Measurements from ENCODE around the gene DCAF15. TPM values are rescaled to one million over a fixed set of nuclear protein-coding genes. Genes with fewer than 3 reads are reported as not detected.

Gene DCAF15
- total RNA-seq, 1 experiment from 2014 or later, result 35.5 TPM

DNA sequence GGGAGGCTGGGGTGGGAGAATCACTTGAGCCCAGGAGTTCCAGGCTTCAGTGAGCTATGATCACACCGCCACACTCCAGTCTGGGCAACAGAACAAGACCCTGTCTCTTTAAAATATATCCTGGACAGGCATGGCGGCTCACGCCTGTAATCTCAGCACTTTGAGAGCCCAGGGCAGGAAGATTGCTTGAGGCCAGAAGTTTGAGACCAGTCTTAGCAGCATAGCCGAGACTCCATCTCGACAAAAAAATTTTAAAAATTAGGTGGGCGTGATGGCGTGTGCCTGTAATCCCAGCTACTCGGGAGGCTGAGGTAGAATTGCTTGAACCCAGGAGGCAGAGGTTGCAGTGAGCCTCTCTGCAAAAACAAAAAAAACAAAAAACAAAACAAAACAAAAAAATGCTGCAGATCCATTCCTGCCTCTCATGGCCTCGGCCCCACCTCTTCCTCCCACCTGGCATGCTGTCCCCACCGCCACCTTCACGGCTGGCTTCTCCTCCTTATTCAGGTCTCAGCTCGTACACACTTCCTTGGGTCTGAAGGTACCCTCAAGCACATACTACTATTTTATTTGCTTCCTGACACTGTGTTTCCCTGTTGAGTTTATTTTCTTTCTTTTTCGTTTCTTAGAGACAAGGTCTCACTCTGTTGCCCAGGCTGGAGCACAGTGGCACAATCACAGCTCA lies 48.5 kb downstream of the DCAF15 start:
- Mint-ChIP-seq H3K27me3 (ENCODE audit: unreplicated experiment) (no peaks in the 10 kb centered on the region), H3K4me3 (ENCODE audit: low read depth, unreplicated experiment) (no peak overlapping the region), H3K4me1 (ENCODE audit: low read depth, unreplicated experiment) (no peaks in the 10 kb centered on the region), H3K27ac (ENCODE audit: unreplicated experiment) (no peak overlapping the region), H3K36me3 (ENCODE audit: insufficient read depth, unreplicated experiment) (peaks cover 13% of the 10 kb centered on the region), H3K9me3 (ENCODE audit: low read depth, unreplicated experiment) (no peaks in the 10 kb centered on the region)
- TF ChIP-seq, protein P1, sequence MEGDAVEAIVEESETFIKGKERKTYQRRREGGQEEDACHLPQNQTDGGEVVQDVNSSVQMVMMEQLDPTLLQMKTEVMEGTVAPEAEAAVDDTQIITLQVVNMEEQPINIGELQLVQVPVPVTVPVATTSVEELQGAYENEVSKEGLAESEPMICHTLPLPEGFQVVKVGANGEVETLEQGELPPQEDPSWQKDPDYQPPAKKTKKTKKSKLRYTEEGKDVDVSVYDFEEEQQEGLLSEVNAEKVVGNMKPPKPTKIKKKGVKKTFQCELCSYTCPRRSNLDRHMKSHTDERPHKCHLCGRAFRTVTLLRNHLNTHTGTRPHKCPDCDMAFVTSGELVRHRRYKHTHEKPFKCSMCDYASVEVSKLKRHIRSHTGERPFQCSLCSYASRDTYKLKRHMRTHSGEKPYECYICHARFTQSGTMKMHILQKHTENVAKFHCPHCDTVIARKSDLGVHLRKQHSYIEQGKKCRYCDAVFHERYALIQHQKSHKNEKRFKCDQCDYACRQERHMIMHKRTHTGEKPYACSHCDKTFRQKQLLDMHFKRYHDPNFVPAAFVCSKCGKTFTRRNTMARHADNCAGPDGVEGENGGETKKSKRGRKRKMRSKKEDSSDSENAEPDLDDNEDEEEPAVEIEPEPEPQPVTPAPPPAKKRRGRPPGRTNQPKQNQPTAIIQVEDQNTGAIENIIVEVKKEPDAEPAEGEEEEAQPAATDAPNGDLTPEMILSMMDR (IDR thresholded peaks at IDR 0.05; ENCODE audit: unreplicated experiment), result no peak
- CTCF ChIA-PET, result no interaction called here
- intact Hi-C loops (cut with micrococcal nuclease; ENCODE audit: unreplicated experiment), result no loop called here
- no TSS peak for BruUV-seq (replicated peaks)
- DNase-seq, result no peak

DNA sequence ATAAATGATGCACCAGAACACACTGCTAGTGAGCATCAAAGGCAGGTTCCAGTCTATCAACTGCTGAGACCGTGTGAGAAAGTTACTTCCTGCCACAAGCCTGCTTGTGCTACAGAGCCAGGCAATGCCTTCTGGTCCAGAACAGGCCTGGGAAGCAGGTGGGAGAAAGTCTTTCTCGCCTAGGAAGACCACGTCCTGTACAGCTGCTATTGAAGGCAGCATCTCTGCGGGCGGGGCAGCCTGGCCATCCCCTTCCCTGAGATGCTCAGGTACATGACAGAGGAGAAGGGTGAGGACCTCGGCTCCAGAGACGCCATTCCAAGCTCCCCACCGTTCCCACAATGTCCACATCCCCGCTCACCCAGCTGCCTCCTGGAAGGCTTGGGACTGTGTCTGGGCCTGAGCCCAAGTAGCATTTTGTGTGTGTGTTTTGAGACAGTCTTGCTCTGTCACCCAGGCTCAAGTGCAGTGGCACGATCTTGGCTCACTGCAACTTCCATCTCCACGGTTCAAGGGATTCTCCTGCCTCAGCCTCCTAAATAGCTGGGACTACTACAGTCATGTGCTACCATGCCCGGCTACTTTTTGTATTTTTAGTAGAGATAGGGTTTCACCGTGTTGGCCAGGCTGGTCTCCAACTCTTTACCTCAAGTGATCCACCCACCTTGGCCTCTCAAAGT lies 50.4 kb downstream of the DCAF15 start:
- no TSS peak for BruUV-seq (replicated peaks)
- no peaks in the 10 kb centered on the region for H3K4me1 Mint-ChIP-seq (ENCODE audit: low read depth, unreplicated experiment)

DNA sequence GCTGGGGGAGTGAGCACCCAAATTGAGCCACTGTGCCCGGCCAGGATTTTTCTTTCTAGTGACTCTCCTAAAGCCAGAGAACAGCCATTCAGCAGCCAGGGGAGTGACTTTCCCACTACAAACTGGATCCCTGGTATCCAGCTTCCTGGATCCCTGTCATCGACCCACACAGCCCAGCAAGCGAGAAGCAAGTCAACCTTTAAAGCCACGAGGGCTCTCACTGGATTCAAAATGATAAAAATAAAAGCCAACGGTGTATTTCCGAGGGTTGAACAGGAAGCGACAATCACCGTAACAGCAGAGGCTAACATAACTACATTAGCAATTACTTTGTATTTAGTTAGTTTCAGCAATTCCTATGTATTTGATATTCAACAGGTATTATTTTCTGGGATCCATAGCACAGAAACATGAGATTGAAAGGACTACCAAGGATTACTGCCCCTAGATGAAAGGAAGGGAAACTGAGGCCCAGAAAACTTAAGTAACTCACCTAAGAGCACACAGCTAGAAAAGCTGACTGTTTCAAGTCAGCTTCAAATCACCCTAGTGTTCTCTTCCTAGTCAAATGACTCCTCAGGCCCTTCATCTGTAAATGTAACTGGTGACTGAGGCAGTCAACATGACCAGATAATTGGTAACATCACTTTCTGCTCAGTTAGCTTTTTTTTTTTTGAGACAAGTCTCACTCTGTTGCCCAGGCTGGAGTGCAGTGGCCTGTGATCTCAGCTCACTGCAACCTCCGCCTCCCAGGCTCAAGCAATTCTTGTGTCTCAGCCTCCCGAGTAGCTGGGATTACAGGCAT lies 51.1 kb downstream of the DCAF15 start:
- Mint-ChIP-seq H3K36me3 (ENCODE audit: insufficient read depth, unreplicated experiment) (peaks cover 34% of the 10 kb centered on the region), H3K27me3 (ENCODE audit: unreplicated experiment) (no peaks in the 10 kb centered on the region), H3K4me1 (ENCODE audit: low read depth, unreplicated experiment) (peaks cover 4% of the 10 kb centered on the region), H3K4me3 (ENCODE audit: low read depth, unreplicated experiment) (no peak overlapping the region), H3K27ac (ENCODE audit: unreplicated experiment) (no peak overlapping the region), H3K9me3 (ENCODE audit: low read depth, unreplicated experiment) (no peaks in the 10 kb centered on the region)
- CTCF ChIA-PET, result interaction anchor here (0.6 kb wide), 1 partner anchor 67 kb away, joined by 4 read pairs; no protein-coding TSS in a partner anchor
- intact Hi-C loops (cut with micrococcal nuclease; ENCODE audit: unreplicated experiment), result no loop called here
- TSS peak; percentile 17 for BruUV-seq (replicated peaks)
- TF ChIP-seq, protein P1 (IDR thresholded peaks at IDR 0.05; ENCODE audit: unreplicated experiment), result no peak
- DNase-seq, result no peak

More for the DNA sequence above, 50.4 kb downstream of the DCAF15 start:
- TF ChIP-seq, protein P1 (IDR thresholded peaks at IDR 0.05; ENCODE audit: unreplicated experiment), result no peak
- CTCF ChIA-PET, result no interaction called here
- Mint-ChIP-seq H3K27ac (ENCODE audit: unreplicated experiment) (no peak overlapping the region), H3K9me3 (ENCODE audit: low read depth, unreplicated experiment) (no peaks in the 10 kb centered on the region), H3K4me3 (ENCODE audit: low read depth, unreplicated experiment) (no peak overlapping the region), H3K36me3 (ENCODE audit: insufficient read depth, unreplicated experiment) (peaks cover 32% of the 10 kb centered on the region), H3K27me3 (ENCODE audit: unreplicated experiment) (no peaks in the 10 kb centered on the region)
- DNase-seq, result no peak
- intact Hi-C loops (cut with micrococcal nuclease; ENCODE audit: unreplicated experiment), result no loop called here

DNA sequence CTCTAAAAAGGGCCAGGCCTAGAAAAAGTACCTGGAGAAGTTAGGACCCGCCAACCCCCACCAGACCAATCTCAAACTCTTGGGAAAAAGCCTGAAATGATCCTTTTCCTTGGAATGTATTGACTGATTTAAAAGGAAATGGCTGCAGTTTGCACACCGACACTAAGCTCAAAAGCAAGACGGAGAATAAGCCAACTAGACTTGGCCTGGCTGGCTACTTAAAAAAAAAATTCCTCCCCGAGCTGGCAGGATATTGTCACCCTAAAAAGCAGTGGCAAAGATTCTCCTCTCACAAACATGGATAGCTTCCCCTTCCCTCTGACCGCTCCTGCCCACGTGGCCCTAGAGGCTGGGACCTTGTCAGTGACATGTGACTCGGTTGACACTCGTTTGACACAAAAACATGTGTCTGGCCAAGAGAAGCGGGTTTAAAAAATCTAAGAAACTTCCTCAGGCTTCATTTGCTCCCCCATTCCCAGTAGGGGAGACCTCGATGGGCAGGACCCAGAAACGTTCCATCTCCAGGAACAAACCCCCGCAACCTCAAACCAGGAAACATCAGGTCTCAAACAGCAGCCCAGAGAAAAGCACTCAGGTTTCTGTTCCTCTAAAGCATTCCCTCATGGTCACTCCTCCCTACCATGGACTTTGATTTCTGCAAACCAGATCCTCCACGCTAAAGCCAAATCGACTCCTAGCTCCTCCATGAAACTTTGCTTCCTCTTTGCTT lies 52.5 kb downstream of the DCAF15 start:
- intact Hi-C loops (cut with micrococcal nuclease; ENCODE audit: unreplicated experiment), result no loop called here

More for the DNA sequence above, 52.5 kb downstream of the DCAF15 start:
- H3K27ac Mint-ChIP-seq (ENCODE audit: unreplicated experiment), result peak overlapping the region; percentile 71
- BruUV-seq (replicated peaks), result TSS peak; percentile 36
- CTCF ChIA-PET, result interaction anchor here (0.6 to 0.7 kb wide), 2 partner anchors 34 to 389 kb away, joined by 3 to 4 read pairs; no protein-coding TSS in a partner anchor
- H3K27me3 Mint-ChIP-seq (ENCODE audit: unreplicated experiment), result no peaks in the 10 kb centered on the region
- peak; percentile 10 for DNase-seq
- peaks cover 34% of the 10 kb centered on the region for H3K36me3 Mint-ChIP-seq (ENCODE audit: insufficient read depth, unreplicated experiment)
- TF ChIP-seq, protein P1 (IDR thresholded peaks at IDR 0.05; ENCODE audit: unreplicated experiment), result no peak
- peaks cover 12% of the 10 kb centered on the region for H3K4me1 Mint-ChIP-seq (ENCODE audit: low read depth, unreplicated experiment)
- H3K9me3 Mint-ChIP-seq (ENCODE audit: low read depth, unreplicated experiment), result no peaks in the 10 kb centered on the region
- peak overlapping the region; percentile 75 for H3K4me3 Mint-ChIP-seq (ENCODE audit: low read depth, unreplicated experiment)
